Epithelial cell of proximal tubule (primary cell): ENCODE results near the gene ABHD13. TPM values are rescaled to one million over a fixed set of nuclear protein-coding genes. Genes with fewer than 3 reads are reported as not detected.

Experiments
- DNase-seq: peaks from one replicate; pipeline ENCODE4 v3.0.0-alpha.2; 2011; ENCODE audit warnings: low read depth
- H3K4me3 ChIP-seq: 2 replicates; pipeline ENCODE4 v1.5.1; 2011; ENCODE audit warnings: low read depth, mild to moderate bottlenecking, low read length
- total RNA-seq: library from RNA; depleted of rRNA; stranded (reverse); fragments of >200 nt; gene quantifications from 2 replicates; pipeline ENCODE4 v1.2.3, GENCODE V29; 2015
- TF ChIP-seq, protein P1 (sequence below): conservative IDR thresholded peaks from 2 replicates; pipeline ENCODE4 v1.5.1; 2012; ENCODE audit warnings: low read depth, mild to moderate bottlenecking, low read length

Gene ABHD13
- 4.8 and 8.2 TPM in 2 replicates for total RNA-seq

DNA sequence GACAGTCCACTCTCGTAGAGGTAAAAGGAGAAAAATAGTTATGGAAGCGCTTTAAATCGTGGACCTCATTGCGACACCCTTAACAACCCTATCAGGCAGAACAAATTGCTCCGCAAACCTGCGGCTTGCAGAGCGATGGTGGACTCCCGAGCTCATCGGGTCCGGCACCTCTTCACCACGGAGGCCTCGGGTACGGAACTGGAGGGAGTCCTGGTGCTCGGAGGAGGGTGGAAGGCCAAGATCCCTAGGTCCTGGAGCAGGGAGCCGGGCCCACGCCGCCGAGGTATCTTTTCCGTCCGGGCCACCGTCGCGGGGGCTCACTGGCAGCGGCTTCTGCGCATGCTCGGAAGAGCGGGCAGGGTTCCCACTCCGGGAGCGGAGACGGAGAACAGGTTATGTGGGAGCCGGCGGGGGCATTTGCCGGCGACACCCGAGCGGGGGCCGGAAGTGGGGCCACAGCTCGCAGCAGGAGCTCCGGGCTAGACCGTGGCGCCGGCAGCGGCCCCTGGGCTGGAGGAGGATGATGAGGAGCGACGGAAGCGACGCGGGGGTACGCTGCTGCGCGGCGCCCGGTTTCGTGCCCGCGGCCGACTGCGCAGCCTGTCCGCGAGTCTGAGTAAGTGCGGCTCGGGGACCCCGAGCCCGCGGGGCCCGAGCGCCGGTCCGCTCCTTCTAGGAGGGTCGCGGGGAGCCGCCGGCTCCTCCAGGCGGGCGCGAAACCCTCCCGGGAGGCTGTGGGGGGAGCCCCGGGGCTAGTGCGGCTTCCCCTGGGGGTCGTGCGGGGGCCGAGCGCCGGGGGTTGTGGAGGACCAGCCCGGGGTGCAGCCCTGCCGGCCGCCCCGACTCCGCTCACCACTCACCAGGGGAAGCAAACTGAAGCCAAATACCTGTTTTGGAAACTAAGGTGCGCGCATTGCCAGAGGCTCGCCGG, at the start of gene ABHD13:
Gene ABHD13 (plus strand): TSS at position 349 of the 931 bp plus-strand sequence. CDS start 10,827 bp downstream, outside the sequence.
- peak; percentile 50 for DNase-seq
- H3K4me3 ChIP-seq: peak within 1 kb of the TSS; percentile 84
- TF ChIP-seq, protein P1, sequence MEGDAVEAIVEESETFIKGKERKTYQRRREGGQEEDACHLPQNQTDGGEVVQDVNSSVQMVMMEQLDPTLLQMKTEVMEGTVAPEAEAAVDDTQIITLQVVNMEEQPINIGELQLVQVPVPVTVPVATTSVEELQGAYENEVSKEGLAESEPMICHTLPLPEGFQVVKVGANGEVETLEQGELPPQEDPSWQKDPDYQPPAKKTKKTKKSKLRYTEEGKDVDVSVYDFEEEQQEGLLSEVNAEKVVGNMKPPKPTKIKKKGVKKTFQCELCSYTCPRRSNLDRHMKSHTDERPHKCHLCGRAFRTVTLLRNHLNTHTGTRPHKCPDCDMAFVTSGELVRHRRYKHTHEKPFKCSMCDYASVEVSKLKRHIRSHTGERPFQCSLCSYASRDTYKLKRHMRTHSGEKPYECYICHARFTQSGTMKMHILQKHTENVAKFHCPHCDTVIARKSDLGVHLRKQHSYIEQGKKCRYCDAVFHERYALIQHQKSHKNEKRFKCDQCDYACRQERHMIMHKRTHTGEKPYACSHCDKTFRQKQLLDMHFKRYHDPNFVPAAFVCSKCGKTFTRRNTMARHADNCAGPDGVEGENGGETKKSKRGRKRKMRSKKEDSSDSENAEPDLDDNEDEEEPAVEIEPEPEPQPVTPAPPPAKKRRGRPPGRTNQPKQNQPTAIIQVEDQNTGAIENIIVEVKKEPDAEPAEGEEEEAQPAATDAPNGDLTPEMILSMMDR: no peak

- DNase-seq: no peak
- TF ChIP-seq, protein P1: no peak
- no peak overlapping the region for H3K4me3 ChIP-seq
Observed at GRCh38 chr13:108168929-108169328, 49.3 kb upstream of the ABHD13 start.

DNA sequence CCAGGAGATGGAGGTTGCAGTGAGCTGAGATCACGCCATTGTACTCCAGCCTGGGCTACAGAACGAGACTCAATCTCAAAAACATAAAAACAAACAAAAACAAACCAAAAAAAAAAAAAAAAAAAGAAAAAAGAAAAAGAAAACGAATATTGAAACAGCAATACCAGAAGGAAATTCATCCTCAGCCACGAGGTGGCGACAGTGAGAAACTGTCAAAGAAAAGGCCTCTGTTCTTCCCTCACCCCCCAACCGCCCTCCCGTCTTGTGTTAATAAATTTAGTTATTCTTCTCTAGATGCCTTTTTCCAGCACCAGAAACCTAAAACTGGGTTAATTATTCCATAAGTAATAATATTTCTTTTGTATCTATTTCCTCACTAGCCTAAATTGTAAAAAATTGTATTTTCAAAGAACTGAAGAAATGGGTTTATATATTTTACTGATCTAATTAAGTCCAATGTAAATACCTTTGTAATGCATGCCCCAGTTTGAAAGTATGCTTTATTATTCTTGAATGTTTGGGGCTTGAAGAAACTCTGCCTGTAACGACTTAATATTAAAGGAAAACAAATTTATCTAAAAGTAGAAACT, 41.4 kb upstream of the ABHD13 start:
- TF ChIP-seq, protein P1: peak; percentile 68
- DNase-seq: no peak
- H3K4me3 ChIP-seq: no peak overlapping the region

- TF ChIP-seq, protein P1: no peak
- no peak overlapping the region for H3K4me3 ChIP-seq
- no peak for DNase-seq
Observed at GRCh38 chr13:108178078-108178477, 40.1 kb upstream of the ABHD13 start.

GRCh38 chr13:108182652-108183051, 35.5 kb upstream of the ABHD13 start:
- no peak for DNase-seq
- no peak overlapping the region for H3K4me3 ChIP-seq
- TF ChIP-seq, protein P1: no peak

GRCh38 chr13:108185223-108185622, 33.0 kb upstream of the ABHD13 start:
- H3K4me3 ChIP-seq: no peak overlapping the region

More at GRCh38 chr13:108185223-108185622, 33.0 kb upstream of the ABHD13 start:
- TF ChIP-seq, protein P1: no peak
- DNase-seq: no peak
